ENCODE results near the gene SLC8A3. TPM values are rescaled to one million over a fixed set of nuclear protein-coding genes. Genes with fewer than 3 reads are reported as not detected.

The SLC8A3 gene
- total RNA-seq, 2 experiments from 2014 or later = not detected

DNA sequence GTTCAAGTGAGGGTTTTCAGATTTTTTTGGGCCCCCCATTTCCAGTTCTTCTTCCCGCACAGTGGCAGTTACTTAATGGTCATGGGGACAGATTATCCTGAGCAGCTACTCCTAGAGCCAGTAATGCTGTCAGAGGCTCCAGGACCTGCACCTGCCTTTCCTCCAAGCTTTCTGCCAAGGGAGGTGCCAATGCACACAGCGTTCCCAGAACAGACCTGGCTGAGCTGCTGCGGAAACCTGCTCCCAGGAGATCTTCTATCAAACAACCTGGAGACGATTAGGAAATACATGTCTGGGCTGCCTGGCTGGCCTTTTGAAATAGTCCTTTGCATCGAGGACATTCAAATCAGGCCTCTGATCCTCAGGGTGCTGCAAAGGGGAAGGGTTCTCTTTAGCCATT, 120.9 kb downstream of the SLC8A3 start:
- no peak overlapping the region for H3K4me3 Mint-ChIP-seq
- no peaks in the 10 kb centered on the region for H3K4me1 Mint-ChIP-seq
- no peaks in the 10 kb centered on the region for H3K9me3 Mint-ChIP-seq
- H3K27me3 Mint-ChIP-seq = peaks cover 10% of the 10 kb centered on the region
- no peak overlapping the region for H3K27ac Mint-ChIP-seq
- ChIA-PET CTCF (no interaction called here), POLR2A (no interaction called here)
- DNase-seq = no peak
- H3K36me3 Mint-ChIP-seq (ENCODE audit: low read depth) = no peaks in the 10 kb centered on the region

DNA sequence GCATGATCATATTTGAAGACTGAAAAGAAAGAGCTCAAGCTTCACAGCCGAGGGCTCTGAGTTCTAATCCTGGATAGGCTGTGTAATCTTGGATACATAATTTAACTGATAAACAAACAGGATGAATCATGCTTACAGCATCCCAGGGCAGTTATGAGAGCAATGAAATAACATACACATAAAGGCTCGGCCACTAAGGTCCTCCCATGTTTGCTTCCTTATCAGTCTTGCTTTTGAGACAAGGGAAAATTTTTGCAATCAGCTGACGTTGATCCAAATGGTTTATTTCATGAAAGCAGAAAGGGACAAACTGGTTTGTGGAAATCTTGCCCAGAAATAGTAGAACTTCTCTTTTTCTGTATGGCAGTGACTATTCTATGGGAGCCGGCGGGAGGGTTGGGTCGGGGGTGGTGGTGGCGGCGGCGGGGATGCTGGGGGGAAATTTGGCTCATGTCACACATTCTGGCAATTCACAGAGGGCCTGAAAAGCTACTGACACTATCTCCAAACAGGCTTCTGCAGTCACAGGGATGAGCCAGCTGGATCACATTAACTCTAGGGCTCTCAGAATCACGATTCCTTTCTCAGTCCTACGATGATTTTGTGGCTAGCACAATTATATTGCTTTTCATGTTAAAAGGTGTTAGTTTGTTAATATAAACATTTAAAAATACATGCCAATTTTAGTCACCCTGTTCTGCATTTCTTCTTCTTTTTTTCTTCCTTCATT, 124.5 kb downstream of the SLC8A3 start:
- Mint-ChIP-seq H3K27me3 (peaks cover 5% of the 10 kb centered on the region), H3K9me3 (no peaks in the 10 kb centered on the region), H3K27ac (no peak overlapping the region), H3K4me3 (no peak overlapping the region), H3K4me1 (no peaks in the 10 kb centered on the region), H3K36me3 (ENCODE audit: low read depth) (no peaks in the 10 kb centered on the region)
- CTCF ChIA-PET = interaction anchor here (0.5 to 1.7 kb wide), 2 partner anchors 10 to 580 kb away, joined by 3 to 4 read pairs; no protein-coding TSS in a partner anchor
- no peak for DNase-seq
- POLR2A ChIA-PET = no interaction called here

DNA sequence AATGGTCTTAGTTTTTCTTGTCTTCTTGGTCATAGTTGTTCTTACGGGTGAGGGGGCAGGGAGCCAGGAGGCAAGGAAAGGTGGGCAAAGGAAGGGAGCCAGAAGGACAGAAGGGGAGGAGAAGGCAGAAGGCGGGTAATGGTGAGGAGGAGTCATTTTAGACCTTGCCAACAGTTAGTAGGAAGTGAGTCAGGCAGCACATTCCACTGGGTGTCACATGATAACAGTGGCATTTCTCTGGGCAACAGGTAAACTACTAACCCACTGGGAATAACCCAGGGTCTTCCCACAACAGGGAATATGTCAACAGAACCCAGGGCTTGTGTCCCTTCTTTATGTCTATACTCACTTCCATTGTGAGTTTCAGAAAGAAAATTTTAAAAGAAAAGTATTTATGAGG, 127.6 kb downstream of the SLC8A3 start:
- Mint-ChIP-seq H3K4me1 (no peaks in the 10 kb centered on the region), H3K9me3 (no peaks in the 10 kb centered on the region), H3K4me3 (no peak overlapping the region), H3K36me3 (ENCODE audit: low read depth) (no peaks in the 10 kb centered on the region), H3K27me3 (peaks cover 13% of the 10 kb centered on the region), H3K27ac (no peak overlapping the region)
- DNase-seq = no peak
- CTCF ChIA-PET = no interaction called here
- POLR2A ChIA-PET = no interaction called here

DNA sequence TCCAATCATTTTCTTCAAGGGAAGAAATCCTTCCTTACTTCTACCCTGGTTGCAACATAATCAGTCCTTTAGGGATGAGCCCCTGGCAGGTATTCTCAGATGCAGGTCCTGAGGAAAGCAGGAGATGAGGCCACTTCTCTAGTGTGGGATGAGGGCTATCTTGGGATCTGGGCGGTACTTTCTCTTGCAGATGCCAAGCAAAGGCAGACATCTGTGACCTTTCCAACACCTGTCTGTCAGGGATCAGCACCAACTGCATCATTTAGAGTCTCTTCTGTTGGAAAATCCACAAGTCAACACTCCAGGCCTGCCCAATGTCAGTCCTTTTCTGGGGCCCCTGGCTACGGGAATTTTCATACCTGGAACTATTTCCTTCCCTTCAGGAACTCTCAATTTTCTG, 129.2 kb downstream of the SLC8A3 start:
- no peak for DNase-seq
- Mint-ChIP-seq H3K27me3 (peaks cover 11% of the 10 kb centered on the region), H3K4me3 (no peak overlapping the region), H3K9me3 (no peaks in the 10 kb centered on the region), H3K4me1 (no peaks in the 10 kb centered on the region), H3K36me3 (ENCODE audit: low read depth) (no peaks in the 10 kb centered on the region), H3K27ac (no peak overlapping the region)
- POLR2A ChIA-PET = no interaction called here
- CTCF ChIA-PET = no interaction called here

DNA sequence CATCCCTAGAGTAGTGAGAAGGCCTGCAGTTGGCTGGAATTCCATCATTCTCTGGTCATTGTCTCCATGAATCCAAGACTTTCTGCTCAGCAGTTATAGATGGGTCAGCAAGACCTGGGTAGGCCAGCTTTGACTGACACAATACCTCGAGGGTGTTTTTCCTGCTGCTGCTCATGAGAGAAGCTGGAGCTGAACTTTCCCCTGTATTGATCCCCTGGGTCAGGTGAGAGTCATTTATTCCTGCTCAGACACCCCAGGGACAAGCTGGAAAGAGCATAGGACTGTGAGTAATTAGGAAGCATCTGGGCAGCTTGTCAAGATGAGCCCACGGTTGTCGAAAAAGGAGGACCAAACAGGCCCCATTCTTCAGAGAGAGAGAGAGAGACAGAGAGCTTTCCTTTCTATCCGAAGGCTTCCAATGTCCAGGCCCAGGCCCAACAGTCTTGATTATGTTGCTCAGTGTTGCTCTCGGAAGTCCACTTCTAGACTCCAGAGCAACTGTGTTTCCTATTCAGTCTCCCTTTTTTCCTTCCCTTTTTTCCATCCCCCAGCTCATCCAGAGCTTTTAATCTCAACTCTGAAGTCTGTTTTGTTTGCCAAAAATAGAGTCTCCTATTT, 131.1 kb downstream of the SLC8A3 start:
- Mint-ChIP-seq H3K36me3 (ENCODE audit: low read depth) (no peaks in the 10 kb centered on the region), H3K4me1 (peaks cover 1% of the 10 kb centered on the region), H3K27ac (no peak overlapping the region), H3K9me3 (no peaks in the 10 kb centered on the region), H3K4me3 (no peak overlapping the region), H3K27me3 (peaks cover 11% of the 10 kb centered on the region)
- ChIA-PET POLR2A (no interaction called here), CTCF (interaction anchor here (1.7 kb wide), 1 partner anchor 10 kb away, joined by 4 read pairs; no protein-coding TSS in a partner anchor)
- DNase-seq = no peak

DNA sequence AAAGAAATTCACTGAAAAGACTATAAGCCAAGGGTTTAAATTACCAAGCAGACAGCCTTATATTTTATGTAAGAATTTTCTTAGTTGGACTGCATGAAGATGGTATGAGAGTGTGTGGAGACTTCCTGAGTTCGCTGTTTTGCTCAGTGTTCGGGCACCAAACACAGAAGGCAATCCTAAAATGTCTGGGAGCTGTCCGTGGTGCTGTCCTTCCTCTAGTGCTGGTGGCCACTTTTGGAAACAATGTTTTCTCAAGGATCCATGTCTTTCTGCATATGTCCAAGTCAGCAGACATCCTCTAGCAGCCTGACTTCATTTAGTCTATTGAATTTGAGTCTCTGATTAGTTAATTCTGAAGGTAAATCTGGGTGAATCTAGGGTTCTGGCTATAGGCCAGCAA, 135.8 kb downstream of the SLC8A3 start:
- H3K4me3 Mint-ChIP-seq = no peak overlapping the region
- H3K36me3 Mint-ChIP-seq (ENCODE audit: low read depth) = no peaks in the 10 kb centered on the region
- peak; percentile 45 for DNase-seq
- no peaks in the 10 kb centered on the region for H3K9me3 Mint-ChIP-seq
- CTCF ChIA-PET = interaction anchor here (0.6 kb wide), 1 partner anchor 35 kb away, joined by 3 read pairs; no protein-coding TSS in a partner anchor
- peaks cover 6% of the 10 kb centered on the region for H3K27me3 Mint-ChIP-seq
- POLR2A ChIA-PET = no interaction called here
- H3K4me1 Mint-ChIP-seq = peaks cover 9% of the 10 kb centered on the region
- no peak overlapping the region for H3K27ac Mint-ChIP-seq

DNA sequence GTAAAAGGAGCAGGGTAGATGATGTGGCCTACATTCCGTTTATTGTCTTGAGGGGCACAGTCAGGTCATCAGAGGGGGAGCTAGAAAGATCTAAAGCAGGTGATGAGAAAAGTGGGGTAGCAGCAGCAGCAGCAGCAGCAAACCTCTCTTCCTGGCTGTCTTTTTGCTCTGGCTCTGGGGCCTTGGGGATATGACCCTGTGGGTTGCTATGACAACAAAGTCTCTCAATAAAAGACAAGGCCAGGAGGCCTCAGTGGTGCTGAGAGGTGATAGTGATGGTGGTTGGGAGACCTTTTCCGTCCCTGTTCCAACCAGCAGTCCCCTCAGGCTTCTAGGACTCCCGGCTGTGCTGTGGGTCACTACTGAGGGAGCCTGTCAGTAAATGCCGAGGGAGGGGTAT, 138.6 kb downstream of the SLC8A3 start:
- Mint-ChIP-seq H3K27me3 (peaks cover 2% of the 10 kb centered on the region), H3K36me3 (ENCODE audit: low read depth) (no peaks in the 10 kb centered on the region), H3K4me1 (peaks cover 9% of the 10 kb centered on the region), H3K9me3 (no peaks in the 10 kb centered on the region), H3K4me3 (no peak overlapping the region), H3K27ac (no peak overlapping the region)
- ChIA-PET POLR2A (no interaction called here), CTCF (no interaction called here)
- DNase-seq = no peak

DNA sequence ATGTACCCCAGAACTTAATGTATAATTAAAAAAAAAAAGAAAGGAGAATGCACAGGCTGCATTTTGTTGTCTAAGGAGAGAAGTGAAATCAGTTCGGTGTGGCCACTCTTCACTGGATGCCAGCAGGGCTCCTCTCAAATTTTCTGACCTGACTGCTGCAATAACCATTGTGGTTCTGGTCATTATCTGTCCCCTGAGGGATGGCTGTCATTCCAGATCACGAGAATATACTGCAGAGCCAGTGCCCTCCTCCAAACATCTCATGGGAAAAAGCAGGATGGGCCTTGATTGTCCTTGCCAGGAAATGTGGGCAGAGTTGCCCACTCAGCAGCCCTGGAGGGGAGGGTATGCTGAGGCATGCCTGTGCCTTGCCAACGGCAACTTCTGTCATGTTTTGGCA, 139.1 kb downstream of the SLC8A3 start:
- no peaks in the 10 kb centered on the region for H3K36me3 Mint-ChIP-seq (ENCODE audit: low read depth)
- peaks cover 9% of the 10 kb centered on the region for H3K4me1 Mint-ChIP-seq
- ChIA-PET CTCF (no interaction called here), POLR2A (no interaction called here)
- peaks cover 4% of the 10 kb centered on the region for H3K27me3 Mint-ChIP-seq
- DNase-seq = no peak
- H3K9me3 Mint-ChIP-seq = no peaks in the 10 kb centered on the region
- H3K27ac Mint-ChIP-seq = no peak overlapping the region
- no peak overlapping the region for H3K4me3 Mint-ChIP-seq

DNA sequence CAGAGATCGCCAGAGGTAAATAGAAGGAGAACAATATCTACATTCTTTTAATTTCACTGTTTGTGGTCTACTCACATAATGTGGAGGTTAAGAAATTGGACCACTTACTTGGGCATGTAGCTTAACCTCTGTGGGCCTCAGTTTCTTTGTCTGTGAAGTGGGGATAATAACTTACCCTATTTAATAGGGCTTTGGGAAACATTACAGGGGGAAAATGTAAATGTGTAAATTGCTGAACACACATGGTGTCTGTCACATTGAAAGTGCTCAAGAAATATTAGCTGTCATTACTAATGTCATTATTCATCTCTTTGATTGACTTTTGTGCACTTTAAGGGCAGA, 140.5 kb downstream of the SLC8A3 start:
- Mint-ChIP-seq H3K4me1 (peaks cover 9% of the 10 kb centered on the region), H3K36me3 (ENCODE audit: low read depth) (no peaks in the 10 kb centered on the region), H3K4me3 (no peak overlapping the region), H3K9me3 (no peaks in the 10 kb centered on the region), H3K27ac (no peak overlapping the region), H3K27me3 (peaks cover 10% of the 10 kb centered on the region)
- POLR2A ChIA-PET = no interaction called here
- no peak for DNase-seq
- CTCF ChIA-PET = interaction anchor here (1.2 kb wide), 1 partner anchor 9 kb away, joined by 4 read pairs; no protein-coding TSS in a partner anchor

DNA sequence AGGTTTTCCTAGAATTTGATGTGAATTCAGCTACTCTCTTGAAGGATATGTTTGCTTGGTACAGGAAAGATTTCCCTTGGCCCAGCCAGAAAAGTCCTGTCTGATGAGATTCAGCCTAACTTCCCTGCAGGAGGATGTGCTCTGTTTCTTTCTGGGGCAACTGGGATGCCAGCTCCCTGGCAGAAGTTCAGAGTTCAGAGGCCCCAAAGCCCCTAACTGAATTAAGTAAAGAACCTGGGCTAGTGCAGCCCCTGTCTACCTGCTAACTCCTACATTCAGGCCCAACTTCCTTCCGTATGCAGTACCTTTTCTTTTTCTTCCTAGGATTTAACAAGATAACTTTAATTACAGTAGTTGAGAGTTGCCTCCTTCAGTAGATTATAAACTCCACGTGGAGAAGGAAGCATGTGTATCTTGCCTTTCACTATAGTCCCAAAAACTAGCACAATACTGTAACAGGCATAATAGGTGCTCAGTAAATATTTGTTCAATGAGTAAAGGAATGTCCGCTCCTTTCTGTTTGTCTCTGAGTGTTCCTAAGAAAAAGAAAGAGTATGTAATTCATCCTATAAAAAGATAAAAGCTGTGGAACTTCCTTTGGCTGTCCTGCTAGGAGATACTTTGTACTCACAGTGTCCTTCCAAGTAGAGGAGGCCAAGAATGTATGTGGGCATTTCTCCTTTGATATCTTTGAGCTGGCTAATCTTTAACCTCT, 141.0 kb downstream of the SLC8A3 start:
- H3K27ac Mint-ChIP-seq = no peak overlapping the region
- peaks cover 9% of the 10 kb centered on the region for H3K4me1 Mint-ChIP-seq
- peaks cover 13% of the 10 kb centered on the region for H3K27me3 Mint-ChIP-seq
- no peaks in the 10 kb centered on the region for H3K36me3 Mint-ChIP-seq (ENCODE audit: low read depth)
- ChIA-PET CTCF (interaction anchor here (1.2 kb wide), 1 partner anchor 10 kb away, joined by 4 read pairs; no protein-coding TSS in a partner anchor), POLR2A (no interaction called here)
- no peak overlapping the region for H3K4me3 Mint-ChIP-seq
- DNase-seq = no peak
- H3K9me3 Mint-ChIP-seq = no peaks in the 10 kb centered on the region

DNA sequence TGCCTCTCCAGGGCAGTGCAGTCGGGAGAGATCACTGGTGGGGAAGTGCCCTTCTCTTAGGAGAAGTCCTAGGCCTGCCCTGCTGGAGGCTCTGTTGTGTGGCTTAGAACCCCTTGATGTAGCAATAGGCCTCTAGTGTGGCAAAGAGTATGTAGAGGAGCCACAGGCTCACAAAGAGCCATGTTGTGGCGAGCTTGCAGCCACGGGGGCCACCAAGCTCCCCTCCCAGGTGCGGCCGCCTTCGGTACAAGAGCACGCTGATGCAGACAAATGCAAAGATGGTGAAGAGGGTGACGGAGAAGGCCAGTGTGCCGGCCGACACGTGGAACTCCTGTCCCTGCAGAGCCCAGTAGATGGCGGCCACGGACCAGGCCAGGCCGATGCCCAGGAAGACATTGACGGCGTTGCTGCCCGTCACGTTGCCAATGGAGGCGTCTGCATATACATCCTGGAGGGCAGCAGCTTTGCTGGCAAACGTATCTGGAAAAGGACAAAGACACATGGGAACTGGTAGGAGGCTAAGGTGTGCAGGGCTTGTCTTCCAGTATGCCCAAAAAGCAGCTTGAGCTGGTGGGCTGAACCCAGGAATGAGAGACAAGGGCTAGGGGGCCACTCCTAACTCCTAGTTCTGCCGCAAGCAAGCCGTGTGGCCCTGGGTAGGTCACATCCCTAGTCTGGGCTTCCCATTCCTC, 142.8 kb downstream of the SLC8A3 start:
- Mint-ChIP-seq H3K27ac (no peak overlapping the region), H3K4me3 (no peak overlapping the region), H3K36me3 (ENCODE audit: low read depth) (no peaks in the 10 kb centered on the region), H3K4me1 (no peaks in the 10 kb centered on the region), H3K9me3 (no peaks in the 10 kb centered on the region), H3K27me3 (peaks cover 22% of the 10 kb centered on the region)
- no peak for DNase-seq
- CTCF ChIA-PET = no interaction called here
- POLR2A ChIA-PET = no interaction called here

DNA sequence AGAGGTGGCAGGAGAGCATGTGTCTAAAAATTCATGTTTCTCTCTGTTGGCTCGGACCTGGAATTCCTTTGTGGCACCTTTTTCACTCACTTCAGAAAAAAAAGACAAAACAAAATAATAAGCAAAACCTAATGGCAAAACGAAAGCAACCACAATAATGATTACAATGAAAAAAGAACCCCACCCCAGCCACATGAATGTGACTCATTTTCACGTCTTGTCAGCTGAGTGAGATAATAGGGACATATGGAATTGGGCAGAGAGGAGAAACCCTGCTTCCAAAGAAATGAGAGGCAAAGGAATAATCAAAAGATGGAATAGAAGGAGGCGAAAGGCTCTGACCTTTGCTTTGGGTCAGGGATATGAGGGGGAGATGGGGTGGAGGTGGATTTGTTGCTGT, 143.4 kb downstream of the SLC8A3 start:
- no peak for DNase-seq
- H3K4me1 Mint-ChIP-seq = no peaks in the 10 kb centered on the region
- ChIA-PET POLR2A (no interaction called here), CTCF (interaction anchor here (1.8 kb wide), 1 partner anchor 10 kb away, joined by 4 read pairs; no protein-coding TSS in a partner anchor)
- H3K27me3 Mint-ChIP-seq = peaks cover 25% of the 10 kb centered on the region
- no peaks in the 10 kb centered on the region for H3K36me3 Mint-ChIP-seq (ENCODE audit: low read depth)
- no peak overlapping the region for H3K4me3 Mint-ChIP-seq
- H3K27ac Mint-ChIP-seq = no peak overlapping the region
- H3K9me3 Mint-ChIP-seq = no peaks in the 10 kb centered on the region

DNA sequence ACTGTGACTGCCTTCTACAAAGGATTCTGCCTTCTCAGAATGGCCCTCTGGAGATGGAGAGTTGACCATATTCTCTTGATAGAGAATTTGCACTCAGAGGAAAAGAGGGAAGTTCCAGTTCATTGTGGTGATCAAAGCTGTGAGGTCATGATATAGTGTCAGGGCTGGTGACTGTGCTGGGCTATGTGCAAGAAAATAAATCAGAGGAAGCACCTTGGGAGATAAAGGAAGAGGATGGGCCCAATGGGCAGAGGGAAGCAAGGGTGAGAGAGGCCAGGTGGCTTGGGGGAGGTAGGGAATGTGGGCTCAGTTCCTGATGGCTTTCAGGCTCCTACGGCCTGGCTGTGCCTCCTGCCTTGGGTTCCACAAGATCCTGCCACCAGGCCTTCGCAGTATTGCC, 145.8 kb downstream of the SLC8A3 start:
- no peaks in the 10 kb centered on the region for H3K36me3 Mint-ChIP-seq (ENCODE audit: low read depth)
- H3K9me3 Mint-ChIP-seq = no peaks in the 10 kb centered on the region
- H3K27ac Mint-ChIP-seq = no peak overlapping the region
- H3K27me3 Mint-ChIP-seq = peaks cover 38% of the 10 kb centered on the region
- no peak overlapping the region for H3K4me3 Mint-ChIP-seq
- ChIA-PET CTCF (no interaction called here), POLR2A (no interaction called here)
- no peak for DNase-seq
- H3K4me1 Mint-ChIP-seq = no peaks in the 10 kb centered on the region

Measured in activated CD4-positive, alpha-beta T cell treated with anti-CD3 and anti-CD28 coated beads, Interleukin-2, amount 10 ng/mL, durations not matched to agents 7 days and 5 days (primary cell).